Astrocyte (in vitro differentiated cells and primary cell): ENCODE results near the gene SLC16A1.

ENCODE experiments used
- CTCF ChIP-seq: IDR thresholded peaks from 2 replicates; pipeline ENCODE4 v1.5.1; 2011; ENCODE audit warnings: low read depth, mild to moderate bottlenecking, inconsistent platforms, low read length, moderate library complexity; ENCODE audit not compliant: insufficient read depth
- EZH2 ChIP-seq: IDR thresholded peaks from 2 replicates; pipeline ENCODE4 v1.6.1; 2012; ENCODE audit warnings: mild to moderate bottlenecking, low read length, inconsistent platforms; ENCODE audit not compliant: insufficient read depth

GRCh38 chr1:112866981-112867380, 89.0 kb downstream of the SLC16A1 start:
- no peak for TF ChIP-seq CTCF
- no peak for TF ChIP-seq EZH2
